Measurements from ENCODE around the gene PPP1R9B. TPM values are rescaled to one million over a fixed set of nuclear protein-coding genes. Genes with fewer than 3 reads are reported as not detected.

Gene PPP1R9B
- total RNA-seq, 1 donor from 2014 or later: 58.6 TPM

GRCh38 chr17:50161023-50161910 lies 10.8 kb upstream of the PPP1R9B start:
- Mint-ChIP-seq H3K4me1 (peaks cover 9% of the 10 kb centered on the region), H3K36me3 (no peaks in the 10 kb centered on the region), H3K4me3 (peak overlapping the region; percentile 69), H3K27me3 (ENCODE audit: low read depth) (peaks cover 3% of the 10 kb centered on the region), H3K27ac (peak overlapping the region; percentile 72), H3K9me3 (no peaks in the 10 kb centered on the region)
- peak; percentile 93 to 98 for DNase-seq (ENCODE audit: low spot score in 2 of 2, unreplicated experiment in 2 of 2)
- TF ChIP-seq, protein P1, sequence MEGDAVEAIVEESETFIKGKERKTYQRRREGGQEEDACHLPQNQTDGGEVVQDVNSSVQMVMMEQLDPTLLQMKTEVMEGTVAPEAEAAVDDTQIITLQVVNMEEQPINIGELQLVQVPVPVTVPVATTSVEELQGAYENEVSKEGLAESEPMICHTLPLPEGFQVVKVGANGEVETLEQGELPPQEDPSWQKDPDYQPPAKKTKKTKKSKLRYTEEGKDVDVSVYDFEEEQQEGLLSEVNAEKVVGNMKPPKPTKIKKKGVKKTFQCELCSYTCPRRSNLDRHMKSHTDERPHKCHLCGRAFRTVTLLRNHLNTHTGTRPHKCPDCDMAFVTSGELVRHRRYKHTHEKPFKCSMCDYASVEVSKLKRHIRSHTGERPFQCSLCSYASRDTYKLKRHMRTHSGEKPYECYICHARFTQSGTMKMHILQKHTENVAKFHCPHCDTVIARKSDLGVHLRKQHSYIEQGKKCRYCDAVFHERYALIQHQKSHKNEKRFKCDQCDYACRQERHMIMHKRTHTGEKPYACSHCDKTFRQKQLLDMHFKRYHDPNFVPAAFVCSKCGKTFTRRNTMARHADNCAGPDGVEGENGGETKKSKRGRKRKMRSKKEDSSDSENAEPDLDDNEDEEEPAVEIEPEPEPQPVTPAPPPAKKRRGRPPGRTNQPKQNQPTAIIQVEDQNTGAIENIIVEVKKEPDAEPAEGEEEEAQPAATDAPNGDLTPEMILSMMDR (IDR thresholded peaks at IDR 0.05; ENCODE audit: unreplicated experiment): peak; percentile 89

DNA sequence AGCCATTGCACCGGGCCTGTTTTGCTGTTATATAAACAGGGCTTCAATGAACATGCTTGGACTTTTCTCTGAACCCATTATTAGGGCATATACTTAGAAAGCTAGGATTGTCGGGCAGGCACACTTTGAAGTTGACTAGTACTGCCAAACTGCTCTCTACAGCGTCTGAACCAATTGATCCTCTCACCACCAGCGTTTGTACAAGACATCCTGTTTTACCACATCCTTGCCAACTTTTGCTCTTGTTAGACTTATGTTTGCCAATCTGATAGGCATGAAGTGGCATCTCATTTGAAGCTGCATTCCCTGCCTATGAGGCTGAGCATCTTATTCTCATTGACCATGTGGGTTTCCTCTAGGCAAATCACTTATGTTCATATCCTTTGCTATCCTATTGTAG lies 7.4 kb upstream of the PPP1R9B start:
- TF ChIP-seq, protein P1 (IDR thresholded peaks at IDR 0.05; ENCODE audit: unreplicated experiment): no peak
- H3K27me3 Mint-ChIP-seq (ENCODE audit: low read depth): peaks cover 3% of the 10 kb centered on the region
- no peaks in the 10 kb centered on the region for H3K36me3 Mint-ChIP-seq
- H3K27ac Mint-ChIP-seq: peak overlapping the region; percentile 43
- DNase-seq (ENCODE audit: low spot score in 2 of 2, unreplicated experiment in 2 of 2): no peak
- no peaks in the 10 kb centered on the region for H3K9me3 Mint-ChIP-seq
- H3K4me3 Mint-ChIP-seq: no peak overlapping the region
- peaks cover 27% of the 10 kb centered on the region for H3K4me1 Mint-ChIP-seq

DNA sequence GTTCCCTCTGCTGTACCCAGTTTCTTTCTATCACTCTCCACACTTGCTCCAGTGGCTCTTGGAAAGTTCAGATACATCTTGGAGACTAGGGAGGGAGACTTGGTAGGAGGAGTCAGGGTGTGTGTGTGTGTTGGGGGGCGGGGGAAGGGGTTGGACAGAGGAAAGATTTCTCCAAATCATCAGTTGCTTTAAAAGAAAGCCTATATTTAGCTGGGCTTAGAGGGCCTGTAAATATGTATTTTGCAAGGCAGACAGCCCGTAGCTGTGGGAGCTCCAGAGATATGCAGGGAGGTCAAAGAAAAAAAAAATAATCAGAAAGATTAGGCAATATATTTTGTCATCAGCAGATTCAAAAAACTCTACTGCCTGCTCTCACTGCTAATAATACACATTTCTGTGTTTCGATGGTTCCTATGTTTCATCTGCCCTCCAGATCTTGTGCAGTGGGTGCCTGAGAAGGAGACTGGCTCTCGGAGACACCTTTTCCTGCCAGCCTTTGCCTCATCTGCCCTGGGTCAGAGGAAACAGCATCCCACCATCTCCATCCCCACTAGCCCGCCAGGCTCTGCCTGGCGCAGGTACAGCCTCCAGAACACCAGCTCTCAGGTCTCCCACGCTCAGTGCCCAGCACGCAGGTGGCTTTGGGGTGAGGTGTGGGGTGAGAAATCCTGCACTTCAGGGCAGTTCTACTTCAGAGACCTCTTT lies 4.8 kb upstream of the PPP1R9B start:
- TF ChIP-seq, protein P1 (IDR thresholded peaks at IDR 0.05; ENCODE audit: unreplicated experiment): no peak
- Mint-ChIP-seq H3K27ac (peak overlapping the region; percentile 78), H3K36me3 (no peaks in the 10 kb centered on the region), H3K4me1 (peaks cover 27% of the 10 kb centered on the region), H3K9me3 (no peaks in the 10 kb centered on the region), H3K27me3 (ENCODE audit: low read depth) (no peaks in the 10 kb centered on the region), H3K4me3 (peak overlapping the region; percentile 29)
- no peak for DNase-seq (ENCODE audit: low spot score in 2 of 2, unreplicated experiment in 2 of 2)

DNA sequence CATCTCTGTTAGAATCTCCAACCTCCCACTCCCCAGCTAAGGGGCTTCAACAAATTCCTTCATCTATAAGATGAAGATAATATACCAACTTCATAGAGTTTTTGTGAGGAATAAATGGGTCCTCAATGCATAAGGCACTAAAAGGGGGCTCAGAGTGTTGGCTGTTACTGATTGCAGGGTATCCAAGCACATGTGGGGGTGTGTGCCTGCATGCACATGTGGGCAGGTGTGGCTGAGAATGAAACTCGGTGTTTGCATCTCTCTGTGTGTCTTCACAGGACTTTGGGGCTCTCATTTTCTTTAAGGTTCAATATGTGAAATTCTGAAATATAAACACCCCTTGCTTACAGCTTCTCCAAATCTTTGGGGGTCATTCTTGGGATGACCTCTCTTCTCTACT lies 4.1 kb upstream of the PPP1R9B start:
- Mint-ChIP-seq H3K27me3 (ENCODE audit: low read depth) (no peaks in the 10 kb centered on the region), H3K4me3 (peak overlapping the region; percentile 29), H3K27ac (peak overlapping the region; percentile 78), H3K36me3 (no peaks in the 10 kb centered on the region), H3K9me3 (no peaks in the 10 kb centered on the region), H3K4me1 (peaks cover 27% of the 10 kb centered on the region)
- TF ChIP-seq, protein P1 (IDR thresholded peaks at IDR 0.05; ENCODE audit: unreplicated experiment): no peak
- DNase-seq (ENCODE audit: low spot score in 2 of 2, unreplicated experiment in 2 of 2): no peak

DNA sequence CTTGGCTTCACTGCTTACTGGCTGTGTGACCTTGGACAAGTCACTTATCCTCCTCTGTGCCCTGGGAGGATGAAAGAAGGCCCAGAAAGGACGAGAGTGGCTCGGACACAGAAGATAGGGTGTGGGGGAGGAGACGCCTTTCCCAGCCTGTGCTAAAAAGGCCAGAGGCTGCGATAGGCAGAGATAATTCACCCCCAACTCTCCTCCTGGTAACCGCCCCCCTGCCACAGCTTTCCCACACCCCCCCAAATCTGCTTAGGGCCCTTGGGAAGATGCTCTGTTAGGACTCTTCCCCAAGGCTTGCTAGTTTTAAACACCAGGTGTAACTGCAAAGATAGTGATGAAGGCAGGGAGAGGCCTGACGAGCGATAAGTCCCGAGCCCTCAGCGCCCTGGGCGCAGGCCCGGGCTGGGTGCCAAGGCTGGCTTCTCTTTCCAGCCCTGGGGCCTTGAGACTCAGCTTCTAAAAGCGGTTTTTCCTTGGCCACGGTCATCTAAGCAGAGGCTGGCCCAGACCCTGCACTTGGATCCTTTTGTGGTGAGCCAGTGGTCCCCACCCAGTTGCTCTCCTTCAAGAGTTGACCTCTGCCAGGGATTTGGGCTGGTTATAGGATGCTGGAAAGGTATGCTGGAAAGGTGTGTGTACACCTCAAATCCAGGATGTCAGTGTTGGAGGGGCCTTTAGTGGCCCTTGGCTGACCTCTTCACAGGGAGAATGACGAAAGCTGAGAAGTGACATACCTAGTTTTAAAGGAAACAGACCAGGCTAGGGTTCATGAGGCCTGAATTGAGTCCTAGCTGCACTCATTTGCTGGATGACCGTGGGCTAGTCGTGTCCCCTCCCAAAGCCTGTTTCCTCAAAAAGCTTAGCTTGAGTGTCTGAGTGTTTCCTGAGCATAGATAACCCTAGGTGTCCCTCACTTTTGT lies 3.4 kb upstream of the PPP1R9B start:
- no peaks in the 10 kb centered on the region for H3K36me3 Mint-ChIP-seq
- no peaks in the 10 kb centered on the region for H3K9me3 Mint-ChIP-seq
- TF ChIP-seq, protein P1 (IDR thresholded peaks at IDR 0.05; ENCODE audit: unreplicated experiment): no peak
- peak overlapping the region; percentile 71 for H3K27ac Mint-ChIP-seq
- no peaks in the 10 kb centered on the region for H3K27me3 Mint-ChIP-seq (ENCODE audit: low read depth)
- H3K4me3 Mint-ChIP-seq: no peak overlapping the region
- no peak for DNase-seq (ENCODE audit: low spot score in 2 of 2, unreplicated experiment in 2 of 2)
- peaks cover 28% of the 10 kb centered on the region for H3K4me1 Mint-ChIP-seq
